H1 (cell line): ENCODE results near the gene MYOD1. TPM values are rescaled to one million over a fixed set of nuclear protein-coding genes. Genes with fewer than 3 reads are reported as not detected.

Experiments
- CTCF ChIA-PET: fragments of 300-600 bp; sonication (Branson Sonifier 250); formaldehyde crosslinking; loops from one replicate; lab custom pipeline; 2021; ENCODE audit not compliant: partially characterized antibody; lab: Charles Lee
- POLR2A ChIA-PET: fragments of 300-600 bp; sonication (Branson Sonifier 250); formaldehyde crosslinking; loops from one replicate; lab custom pipeline; 2021; ENCODE audit warnings: inconsistent platforms; ENCODE audit not compliant: partially characterized antibody; lab: Charles Lee
- DNase-seq, 2 experiments: peaks; one replicate each; pipeline versions ENCODE4 v3.0.0 to v3.0.0-alpha.2; 2010 to 2022; ENCODE audit warnings: low spot score in 2 of 2, low read depth in 1 of 2, mixed read lengths in 1 of 2
- FAIRE-seq: peaks from 2 replicates; lab custom pipeline; 2011; peaks lifted over from hg19 to GRCh38; lab: Jason Lieb, UNC
- H2AFZ ChIP-seq: 2 replicates; pipeline ENCODE4 v1.8.1; 2012; ENCODE audit warnings: low read length, inconsistent platforms
- H2AK5ac ChIP-seq: 2 replicates; pipeline ENCODE4 v1.6.1; 2013; ENCODE audit warnings: low read depth, low read length
- H2BK120ac ChIP-seq: replicated peaks from 2 replicates; pipeline ENCODE3; 2013; ENCODE audit warnings: low read depth, low read length, inconsistent platforms
- H2BK12ac ChIP-seq: 2 replicates; pipeline ENCODE4 v1.6.1; 2013; ENCODE audit warnings: low read depth, low read length
- H2BK15ac ChIP-seq: 2 replicates; pipeline ENCODE4 v1.6.1; 2013; ENCODE audit warnings: low read length
- H2BK20ac ChIP-seq: 2 replicates; pipeline ENCODE4 v1.6.1; 2013; ENCODE audit warnings: low read length
- H2BK5ac ChIP-seq: 2 replicates; pipeline ENCODE4 v1.6.1; 2013; ENCODE audit warnings: low read depth, low read length
- H3K14ac ChIP-seq: 2 replicates; pipeline ENCODE4 v1.6.1; 2013; ENCODE audit warnings: inconsistent platforms; ENCODE audit not compliant: insufficient read length
- H3K18ac ChIP-seq: 2 replicates; pipeline ENCODE4 v1.6.1; 2013; ENCODE audit warnings: low read length; ENCODE audit errors: extremely low read depth
- H3K23ac ChIP-seq: 2 replicates; pipeline ENCODE4 v1.6.1; 2013; ENCODE audit warnings: inconsistent platforms; ENCODE audit not compliant: insufficient read length
- H3K23me2 ChIP-seq: 2 replicates; pipeline ENCODE4 v1.6.1; 2013; ENCODE audit warnings: low read depth, low read length
- H3K27ac ChIP-seq: 2 replicates; pipeline ENCODE4 v1.6.1; 2011; ENCODE audit warnings: low read depth, low read length, inconsistent platforms
- H3K27me3 ChIP-seq, 4 experiments: replicated peaks in 1 of 4; 1 replicate in 1 of 4; 2 replicates in 3 of 4; pipeline versions ENCODE4 v1.6.1 to v1.8.1; 2011 to 2013; ENCODE audit warnings: low read length in 3 of 4, mild to moderate bottlenecking in 3 of 4, inconsistent platforms in 2 of 4, mixed read lengths in 2 of 4, moderate library complexity in 1 of 4; ENCODE audit not compliant: control insufficient read depth in 3 of 4, insufficient read depth in 3 of 4; ENCODE audit errors: extremely low read depth in 1 of 4
- H3K36me3 ChIP-seq, 4 experiments: 2 replicates each; pipeline versions ENCODE4 v1.6.1 to v1.8.1; 2011 to 2013; ENCODE audit warnings: mild to moderate bottlenecking in 4 of 4, low read length in 3 of 4, moderate library complexity in 2 of 4, control low read depth in 1 of 4, inconsistent platforms in 1 of 4; ENCODE audit not compliant: insufficient read depth in 4 of 4, control insufficient read depth in 2 of 4
- H3K4ac ChIP-seq: replicated peaks from 2 replicates; pipeline ENCODE3; 2013; ENCODE audit warnings: low read length, low read depth, mixed read lengths, inconsistent platforms; ENCODE audit not compliant: insufficient read length
- H3K4me1 ChIP-seq, 4 experiments: replicated peaks in 1 of 4; 1 replicate in 1 of 4; 2 replicates in 3 of 4; pipeline versions ENCODE4 v1.6.1 to v1.8.1; 2011 to 2013; ENCODE audit warnings: low read length in 3 of 4, inconsistent platforms in 2 of 4, mixed read lengths in 1 of 4; ENCODE audit not compliant: insufficient read depth in 4 of 4, control insufficient read depth in 3 of 4
- H3K4me2 ChIP-seq, 2 experiments: 2 replicates each; pipeline versions ENCODE4 v1.6.1 to v1.8.1; 2011 to 2013; ENCODE audit warnings: low read depth in 2 of 2, low read length in 2 of 2, control low read depth in 1 of 2, inconsistent platforms in 1 of 2, mild to moderate bottlenecking in 1 of 2; ENCODE audit not compliant: insufficient read depth in 1 of 2
- H3K4me3 ChIP-seq, 4 experiments: fragments of 200-600, 300-600 bp in 1 of 4; sonication (generic), shearing (Covaris generic), sonication (Bioruptor Twin) in 1 of 4; 2 replicates each; pipeline versions ENCODE4 v1.5.1 to v1.8.1; 2011 to 2016; ENCODE audit warnings: low read length in 4 of 4, low read depth in 3 of 4, control low read depth in 2 of 4, inconsistent platforms in 2 of 4, mild to moderate bottlenecking in 2 of 4, mixed read lengths in 1 of 4, moderate library complexity in 1 of 4; ENCODE audit not compliant: insufficient read depth in 2 of 4; ENCODE audit errors: extremely low read depth in 1 of 4
- H3K56ac ChIP-seq: replicated peaks from 2 replicates; pipeline ENCODE3; 2013; ENCODE audit warnings: low read depth, mild to moderate bottlenecking, mixed read lengths, low read length, inconsistent platforms; ENCODE audit not compliant: insufficient read length
- H3K79me1 ChIP-seq: 2 replicates; pipeline ENCODE4 v1.6.1; 2013; ENCODE audit warnings: low read depth, low read length, control low read depth
- H3K79me2 ChIP-seq, 2 experiments: 2 replicates each; pipeline versions ENCODE4 v1.6.1 to v1.8.1; 2012 to 2013; ENCODE audit warnings: low read length in 2 of 2, mild to moderate bottlenecking in 2 of 2, inconsistent platforms in 1 of 2; ENCODE audit not compliant: insufficient read depth in 2 of 2, control insufficient read depth in 1 of 2
- H3K9ac ChIP-seq, 4 experiments: replicated peaks in 1 of 4; 1 replicate in 1 of 4; 2 replicates in 3 of 4; pipeline versions ENCODE4 v1.6.1 to v1.8.1; 2011 to 2013; ENCODE audit warnings: low read depth in 3 of 4, low read length in 3 of 4, control low read depth in 2 of 4, mild to moderate bottlenecking in 2 of 4, moderate library complexity in 2 of 4, inconsistent platforms in 1 of 4; ENCODE audit errors: extremely low read depth in 1 of 4
- H3K9me3 ChIP-seq, 2 experiments: 2 replicates each; pipeline versions ENCODE4 v1.6.1 to v1.8.1; 2012 to 2013; ENCODE audit warnings: mild to moderate bottlenecking in 2 of 2, moderate library complexity in 2 of 2, control low read depth in 1 of 2, inconsistent platforms in 1 of 2, low read depth in 1 of 2, low read length in 1 of 2, mixed read lengths in 1 of 2; ENCODE audit not compliant: insufficient read depth in 2 of 2
- H4K20me1 ChIP-seq, 2 experiments: replicated peaks in 1 of 2; 2 replicates each; pipeline versions ENCODE3 to v1.8.1; 2011 to 2013; ENCODE audit warnings: inconsistent platforms in 2 of 2, low read length in 2 of 2, mild to moderate bottlenecking in 1 of 2; ENCODE audit not compliant: insufficient read depth in 2 of 2, control insufficient read depth in 1 of 2
- H4K5ac ChIP-seq: 2 replicates; pipeline ENCODE4 v1.6.1; 2013; ENCODE audit warnings: low read length, low read depth, mixed read lengths, inconsistent platforms; ENCODE audit not compliant: insufficient read length
- H4K8ac ChIP-seq: 2 replicates; pipeline ENCODE4 v1.8.0; 2013; ENCODE audit warnings: mild to moderate bottlenecking, moderate library complexity, low read length, inconsistent platforms; ENCODE audit not compliant: insufficient read depth; ENCODE audit errors: extremely low read depth
- H4K91ac ChIP-seq: replicated peaks from 2 replicates; pipeline ENCODE3; 2013; ENCODE audit warnings: low read length, mixed read lengths, inconsistent platforms; ENCODE audit not compliant: insufficient read length
- ASH2L ChIP-seq: fragments of 200-600, 300-600 bp; sonication (generic); IDR thresholded peaks from one replicate; pipeline ENCODE4 v1.7.1; 2017; ENCODE audit warnings: low read length
- ATF2 ChIP-seq: IDR thresholded peaks from 2 replicates; pipeline ENCODE4 v1.6.1; 2012; ENCODE audit warnings: low read length, inconsistent platforms
- CHD2 ChIP-seq: IDR thresholded peaks from 2 replicates; pipeline ENCODE4 v1.6.1; 2012; ENCODE audit warnings: low read length, improper control_type of control experiment
- EP300 ChIP-seq, 2 experiments: IDR thresholded peaks; 1 replicate in 1 of 2; 2 replicates in 1 of 2; pipeline ENCODE4 v1.6.1; 2011 to 2012; ENCODE audit warnings: low read depth in 2 of 2, low read length in 2 of 2, mild to moderate bottlenecking in 2 of 2, borderline replicate concordance in 1 of 2, inconsistent platforms in 1 of 2, moderate library complexity in 1 of 2
- KDM1A ChIP-seq: fragments of 200-600, 300-600 bp; sonication (generic); IDR thresholded peaks from 2 replicates; pipeline ENCODE4 v1.7.1; 2016; ENCODE audit warnings: mild to moderate bottlenecking, low read length, borderline replicate concordance
- MAFK ChIP-seq: IDR thresholded peaks from 2 replicates; pipeline ENCODE4 v1.6.1; 2012; ENCODE audit warnings: low read depth, mild to moderate bottlenecking, improper control_type of control experiment, low read length
- PHF8 ChIP-seq: fragments of 200-600 bp; sonication (generic); conservative IDR thresholded peaks from 2 replicates; pipeline ENCODE4 v1.7.1; 2012; ENCODE audit warnings: low read depth, mild to moderate bottlenecking, inconsistent platforms, low read length, moderate library complexity
- RFX5 ChIP-seq: IDR thresholded peaks from 2 replicates; pipeline ENCODE4 v1.6.1; 2011; ENCODE audit warnings: low read depth, low read length, improper control_type of control experiment, borderline replicate concordance
- SIRT6 ChIP-seq: IDR thresholded peaks from one replicate; pipeline ENCODE4 v1.7.1; 2012; ENCODE audit warnings: low read length, inconsistent platforms
- SIX5 ChIP-seq: IDR thresholded peaks from 2 replicates; pipeline ENCODE4 v1.6.1; 2011; ENCODE audit warnings: mild to moderate bottlenecking, low read depth, low read length
- SUZ12 ChIP-seq: fragments of 200-600 bp; sonication (generic); IDR thresholded peaks from 2 replicates; pipeline ENCODE4 v1.6.1; 2012; ENCODE audit warnings: mild to moderate bottlenecking, inconsistent platforms, low read length, moderate library complexity, mixed read lengths
- WGBS, 2 experiments: shearing (Covaris generic) in 1 of 2; methylation state at CpG; one replicate each; pipeline versions ENCODE4 v1.1.6 to v1.1.7; 2013 to 2015; ENCODE audit warnings: low lambda C conversion rate in 2 of 2, mixed read lengths in 2 of 2, inconsistent platforms in 1 of 2, low coverage in 1 of 2, missing lambda C conversion rate in 1 of 2; ENCODE audit not compliant: insufficient replicate concordance in 2 of 2, insufficient coverage in 1 of 2, insufficient read length in 1 of 2; ENCODE audit errors: extremely low coverage in 1 of 2, missing lambda C conversion rate in 1 of 2; 5-methylcytosine and 5-hydroxymethylcytosine counted together
- polyA plus RNA-seq, 7 experiments: library from polyadenylated mRNA; depleted of rRNA in 3 of 7; stranded (reverse) in 5 of 7; unstranded in 2 of 7; fragments of >200 nt in 5 of 7; fragments of 200-250 nt in 2 of 7; gene quantifications; 1 replicate in 5 of 7; 2 replicates in 1 of 7; 4 replicates in 1 of 7; pipeline versions ENCODE4 v1.2.1 to v1.2.3, GENCODE V29; 2011 to 2013; ENCODE audit warnings: missing spikeins in 2 of 7, mixed read lengths in 2 of 7
- total RNA-seq: library from RNA; stranded (reverse); fragmentation: NEBNext Ultra II Directional; extraction: Animal tissue kit (Norgen Biotek cat#: 25700); gene quantifications from 2 replicates; pipeline ENCODE4 v1.2.1, GENCODE V29; 2021

MYOD1 gene
- total and polyA plus RNA-seq, 2 of the 8 experiments (the other 6 are each of a cell fraction or from before 2014, with no cell fraction given): not detected

DNA sequence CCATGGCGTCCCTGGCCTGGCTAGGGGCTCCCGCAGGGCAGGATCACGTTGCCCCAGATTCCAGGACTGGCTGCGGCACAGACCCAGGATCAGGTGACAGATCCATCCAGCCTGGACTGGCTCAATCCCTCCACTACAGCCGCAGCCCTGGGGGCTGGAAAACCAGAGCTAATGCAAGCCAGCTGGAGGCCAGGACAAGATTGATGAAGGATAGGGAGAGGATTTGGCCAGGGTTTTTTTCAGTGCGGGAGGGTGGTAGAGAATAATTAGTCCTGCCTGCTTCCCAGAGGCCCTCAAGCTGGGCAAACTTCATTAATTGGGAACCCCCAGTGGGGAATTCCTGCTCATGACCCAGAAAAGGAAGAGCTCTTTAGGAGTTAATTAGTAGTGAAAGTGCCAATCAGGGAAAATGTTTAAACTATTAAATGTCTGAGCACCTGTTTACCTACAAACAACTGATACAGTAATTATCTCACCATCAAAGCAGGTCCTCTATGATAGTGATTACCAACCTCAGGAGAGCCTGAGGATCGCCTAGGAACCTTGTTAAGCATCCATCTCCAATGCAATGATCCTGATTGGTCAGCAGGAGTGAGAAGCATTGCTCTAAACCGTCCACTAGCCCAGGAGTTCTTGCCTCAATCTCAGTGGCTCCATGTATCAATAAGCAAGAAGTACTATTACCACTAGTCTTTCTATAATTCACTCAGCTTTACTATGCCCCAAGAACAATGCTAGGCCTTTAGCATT, 33.0 kb upstream of the MYOD1 start:
- H3K27ac ChIP-seq: no peak overlapping the region
- no peak overlapping the region for H4K91ac ChIP-seq
- no peak overlapping the region for H3K4ac ChIP-seq
- H2BK20ac ChIP-seq: no peak overlapping the region
- ChIA-PET CTCF (interaction anchor here (0.6 to 2.8 kb wide), 13 partner anchors 11 to 513 kb away, joined by 3 to 7 read pairs (median 3); no protein-coding TSS in a partner anchor), POLR2A (no interaction called here)
- H3K56ac ChIP-seq: no peak overlapping the region
- H2BK120ac ChIP-seq: no peak overlapping the region
- no peak overlapping the region for H2AFZ ChIP-seq
- H3K9ac ChIP-seq: no peak overlapping the region
- no peak overlapping the region for H3K18ac ChIP-seq
- no peaks in the 10 kb centered on the region for H3K4me1 ChIP-seq
- H3K14ac ChIP-seq: no peak overlapping the region
- H3K79me1 ChIP-seq: no peaks in the 10 kb centered on the region
- no peak overlapping the region for H2AK5ac ChIP-seq
- TF ChIP-seq SIRT6: no peak
- TF ChIP-seq PHF8: no peak
- no peak for TF ChIP-seq KDM1A
- TF ChIP-seq SUZ12: no peak
- TF ChIP-seq ATF2: no peak
- TF ChIP-seq MAFK: no peak
- no peak for TF ChIP-seq RFX5
- no peak for TF ChIP-seq EP300 (IDR thresholded peaks at IDR 0.05; ENCODE audit: borderline replicate concordance in 1 of 2, low read depth in 2 of 2, low read length in 2 of 2)
- TF ChIP-seq CHD2: no peak
- no peak for TF ChIP-seq ASH2L
- no peak for TF ChIP-seq SIX5
- no peaks in the 10 kb centered on the region for H3K36me3 ChIP-seq
- no peak overlapping the region for H2BK12ac ChIP-seq
- no peaks in the 10 kb centered on the region for H3K79me2 ChIP-seq
- H3K4me2 ChIP-seq: no peak overlapping the region
- H2BK15ac ChIP-seq: no peak overlapping the region
- no peaks in the 10 kb centered on the region; a peak in 2 of 7 replicates for H3K27me3 ChIP-seq
- DNase-seq (no peak), FAIRE-seq (no peak)
- WGBS, 2 experiments: 86% methylated on average over 8 of the region's 8 CpGs; no CpG with 5 or more reads in 1 of the 2 experiments
- H2BK5ac ChIP-seq: no peak overlapping the region
- H4K8ac ChIP-seq: no peak overlapping the region
- no peak overlapping the region for H3K4me3 ChIP-seq
- H4K5ac ChIP-seq: no peak overlapping the region
- no peaks in the 10 kb centered on the region for H4K20me1 ChIP-seq
- no peak overlapping the region for H3K23ac ChIP-seq
- H3K23me2 ChIP-seq: no peaks in the 10 kb centered on the region
- H3K9me3 ChIP-seq: no peaks in the 10 kb centered on the region
